Fibroblast of the conjunctiva (primary cell): Measurements from ENCODE around the gene GATAD2B.
A peak's percentile ranks its signal among the peaks of the same experiment; 100 is the strongest.
"Not testable (repeated sequence)": the region's sequence is repeated elsewhere in the genome, so short reads cannot be mapped to it uniquely, and the experiment has no call there.

Experiments used
- DNase-seq: peaks from one replicate; pipeline ENCODE4 v3.0.0-alpha.2; 2010; ENCODE audit warnings: low read depth

The GATAD2B gene

GRCh38 chr1:153888533-153888932, 34.2 kb downstream of the GATAD2B start:
- DNase-seq = no peak

DNA sequence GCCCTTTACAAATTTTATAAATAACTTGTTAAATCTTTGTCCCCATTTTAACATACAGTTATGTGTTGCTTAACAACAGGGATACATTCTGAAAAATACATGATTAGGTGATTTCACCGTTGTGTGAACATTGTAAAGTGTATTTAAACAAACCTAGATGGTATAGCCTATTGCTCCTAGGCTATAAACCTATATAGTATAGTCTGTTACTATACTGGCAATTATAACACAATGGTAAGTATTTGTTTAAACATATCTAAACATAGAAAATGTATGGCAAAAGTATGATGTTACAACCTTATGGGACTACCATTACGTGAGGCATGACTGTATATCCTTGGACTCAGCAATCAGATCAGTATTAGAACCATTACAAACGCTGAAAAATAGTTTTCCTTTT, 36.6 kb downstream of the GATAD2B start:
- DNase-seq = no peak

- DNase-seq = no peak
Measured at GRCh38 chr1:153883223-153883622, 39.5 kb downstream of the GATAD2B start.

DNA sequence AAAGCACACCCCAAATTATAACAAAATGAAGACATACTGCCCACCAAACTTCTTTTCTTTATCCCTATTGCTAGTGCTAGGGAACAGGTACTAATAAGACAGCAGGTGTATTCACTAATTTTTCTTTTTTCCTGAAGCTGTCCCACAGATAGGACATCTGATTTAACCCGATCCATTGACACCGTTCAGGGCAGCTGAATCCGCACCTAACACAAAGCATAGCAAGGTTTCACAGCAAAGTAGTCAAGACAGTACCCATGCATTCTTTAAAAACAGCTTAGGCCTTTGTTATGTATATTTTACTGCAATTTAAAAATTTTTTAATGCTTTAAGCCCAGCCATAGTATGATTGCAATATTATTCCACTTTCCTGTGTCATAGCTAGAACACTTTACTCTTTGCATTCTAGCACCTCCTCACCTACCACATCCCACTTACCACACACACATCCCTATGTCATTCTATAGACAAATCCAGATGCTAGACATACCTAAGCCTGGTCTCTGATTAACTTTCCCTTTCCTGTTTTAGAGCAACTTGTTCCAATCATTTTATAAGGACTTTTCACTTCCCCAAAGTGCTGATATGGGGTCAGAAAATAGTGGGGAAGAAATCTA, 40.4 kb downstream of the GATAD2B start:
- DNase-seq = no peak

DNA sequence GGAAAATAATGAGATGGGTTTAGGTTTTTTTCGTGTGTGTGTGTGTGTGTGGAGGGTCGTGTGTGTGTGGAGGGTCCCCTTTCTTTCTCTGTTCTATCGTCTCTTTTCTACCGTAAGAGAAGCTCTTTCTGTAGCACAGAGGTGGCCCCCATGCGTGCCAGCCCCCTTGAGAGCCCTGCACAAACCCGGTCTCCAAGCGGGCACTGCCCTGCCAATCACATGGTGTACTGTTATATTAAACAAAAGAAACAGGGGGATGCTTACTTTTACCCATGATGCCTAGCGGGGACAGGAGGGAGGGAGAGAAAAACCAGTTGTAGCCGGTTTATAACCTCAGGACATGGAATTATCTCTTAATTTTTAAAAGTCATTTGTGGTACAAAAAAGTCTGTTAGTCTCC, 41.0 kb downstream of the GATAD2B start:
- DNase-seq = peak; percentile 23

GRCh38 chr1:153880962-153881361, 41.8 kb downstream of the GATAD2B start:
- DNase-seq = peak; percentile 86

GRCh38 chr1:153880024-153880423, 42.7 kb downstream of the GATAD2B start:
- no peak for DNase-seq

- no peak for DNase-seq
Measured at GRCh38 chr1:153877112-153877511, 45.7 kb downstream of the GATAD2B start.

- no peak for DNase-seq
Measured at GRCh38 chr1:153872934-153873333, 49.8 kb downstream of the GATAD2B start.

- DNase-seq = no peak
Measured at GRCh38 chr1:153872331-153872730, 50.4 kb downstream of the GATAD2B start.

DNA sequence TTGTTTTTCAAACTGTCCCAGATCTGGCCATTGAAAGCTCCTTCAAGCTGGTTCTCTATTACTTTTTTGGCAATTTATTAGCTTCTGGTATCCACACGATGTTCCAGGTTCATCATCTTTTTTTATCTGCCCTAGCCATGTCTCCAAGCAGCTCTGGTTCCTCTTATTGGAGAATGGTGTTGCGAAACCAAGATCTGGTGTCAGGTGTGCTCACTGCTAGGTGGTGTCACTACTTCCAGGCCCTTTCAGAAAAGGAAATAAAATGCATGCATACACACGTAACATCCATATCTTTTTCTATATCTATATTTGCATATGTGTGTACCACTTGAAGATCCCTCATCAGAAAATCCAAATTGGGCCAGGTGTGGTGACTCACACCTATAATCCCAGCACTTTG, 53.3 kb downstream of the GATAD2B start:
- no peak for DNase-seq

GRCh38 chr1:153866045-153866850, 56.5 kb downstream of the GATAD2B start:
- DNase-seq = peak; percentile 36

- DNase-seq = no peak
Measured at GRCh38 chr1:153860285-153860684, 62.5 kb downstream of the GATAD2B start.

- DNase-seq = no peak
Measured at GRCh38 chr1:153857505-153857904, 65.3 kb downstream of the GATAD2B start.

- DNase-seq = no peak
Measured at GRCh38 chr1:153856763-153857162, 66.0 kb downstream of the GATAD2B start.

- no peak for DNase-seq
Measured at GRCh38 chr1:153852170-153852569, 70.6 kb downstream of the GATAD2B start.

DNA sequence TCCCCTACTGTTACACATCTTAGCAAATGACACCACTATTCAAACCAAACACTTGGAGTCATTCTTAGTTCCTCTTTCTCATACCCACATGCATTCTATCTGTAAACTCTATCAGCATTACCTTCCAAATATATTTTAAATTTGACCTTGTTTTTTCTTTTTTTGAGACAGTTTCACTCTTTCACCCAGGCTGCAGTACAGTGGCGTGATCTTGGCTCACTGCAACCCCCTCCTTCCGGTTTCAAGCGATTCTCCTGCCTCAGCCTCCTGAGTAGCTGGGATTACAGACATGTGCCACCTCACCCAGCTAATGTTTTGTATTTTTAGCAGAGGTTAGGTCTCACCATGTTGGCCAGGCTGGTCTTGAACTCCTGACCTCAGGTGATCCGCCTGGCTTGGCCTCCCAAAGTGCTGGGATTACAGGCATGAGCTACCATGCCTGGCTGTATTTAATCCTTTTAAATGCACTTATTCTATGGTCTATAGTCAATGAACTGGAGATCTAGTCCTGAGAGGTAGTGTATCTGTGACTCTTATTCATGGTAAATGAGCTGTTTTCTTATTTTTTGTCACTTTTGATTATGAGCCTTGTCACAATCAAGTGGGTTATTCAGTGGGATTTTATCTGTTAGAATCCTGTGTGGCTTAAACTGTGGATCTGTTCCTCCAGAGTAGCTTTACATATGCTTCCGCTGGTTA, 73.1 kb downstream of the GATAD2B start:
- DNase-seq = no peak

DNA sequence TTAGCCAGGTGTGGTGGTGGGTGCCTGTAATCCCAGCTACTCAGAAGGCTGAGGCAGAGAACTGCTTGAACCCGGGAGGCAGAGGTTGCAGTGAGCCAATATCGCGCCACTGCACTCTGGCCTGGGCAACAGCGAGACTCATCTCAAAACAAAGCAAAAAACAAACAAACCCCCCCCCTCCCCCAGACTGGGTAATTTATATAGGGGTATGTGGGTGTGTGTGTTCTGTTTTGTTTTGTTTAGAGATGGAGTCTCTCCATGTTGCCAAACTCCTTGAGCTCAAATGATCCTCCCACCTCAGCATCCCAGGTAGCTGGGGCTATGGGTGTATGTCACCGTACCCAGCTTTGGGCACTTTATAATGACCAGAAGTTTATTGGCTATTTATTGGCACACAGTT, 74.0 kb downstream of the GATAD2B start:
- DNase-seq = no peak

- no peak for DNase-seq
Measured at GRCh38 chr1:153845158-153845557, 77.6 kb downstream of the GATAD2B start.

DNA sequence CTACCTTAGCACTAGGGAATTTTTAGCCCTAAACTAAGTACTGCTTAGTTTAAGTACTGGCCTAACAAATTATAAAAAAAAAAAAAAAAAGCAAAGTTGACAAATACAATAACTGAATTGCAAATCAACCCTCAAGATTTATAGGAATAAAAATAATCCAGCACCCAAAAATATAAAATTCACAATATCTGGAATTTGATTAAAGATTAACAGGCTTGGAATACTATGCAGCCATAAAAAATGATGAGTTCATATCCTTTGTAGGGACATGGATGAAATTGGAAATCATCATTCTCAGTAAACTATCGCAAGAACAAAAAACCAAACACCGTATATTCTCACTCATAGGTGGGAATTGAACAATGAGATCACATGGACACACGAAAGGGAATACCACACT, 78.4 kb downstream of the GATAD2B start:
- DNase-seq = not testable (repeated sequence)

- DNase-seq = no peak
Measured at GRCh38 chr1:153842006-153842471, 80.7 kb downstream of the GATAD2B start.

DNA sequence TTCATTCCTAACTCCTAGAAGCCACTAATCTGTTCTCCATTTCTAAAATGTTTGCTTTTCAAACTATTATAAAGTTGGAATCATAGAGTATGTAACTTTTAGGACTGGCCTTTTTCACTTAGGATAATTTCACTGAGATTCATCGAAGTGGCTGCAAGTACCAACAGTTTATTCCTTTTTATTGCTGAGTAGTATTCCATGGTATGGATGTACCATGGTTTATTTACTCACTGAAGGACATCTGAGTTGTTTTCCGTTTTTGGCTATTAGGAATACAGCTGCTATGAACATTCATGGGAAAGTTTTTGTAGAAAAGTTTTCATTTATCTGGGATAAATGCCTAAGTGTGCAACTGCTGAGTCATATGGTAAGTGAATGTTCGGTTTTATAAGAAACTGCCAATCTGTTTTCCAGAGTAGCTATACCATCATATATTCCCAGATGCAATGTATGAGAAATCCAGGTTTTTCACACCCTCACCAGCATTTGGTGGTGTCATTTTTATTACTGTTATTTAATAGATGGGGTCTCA, 81.2 kb downstream of the GATAD2B start:
- no peak for DNase-seq

DNA sequence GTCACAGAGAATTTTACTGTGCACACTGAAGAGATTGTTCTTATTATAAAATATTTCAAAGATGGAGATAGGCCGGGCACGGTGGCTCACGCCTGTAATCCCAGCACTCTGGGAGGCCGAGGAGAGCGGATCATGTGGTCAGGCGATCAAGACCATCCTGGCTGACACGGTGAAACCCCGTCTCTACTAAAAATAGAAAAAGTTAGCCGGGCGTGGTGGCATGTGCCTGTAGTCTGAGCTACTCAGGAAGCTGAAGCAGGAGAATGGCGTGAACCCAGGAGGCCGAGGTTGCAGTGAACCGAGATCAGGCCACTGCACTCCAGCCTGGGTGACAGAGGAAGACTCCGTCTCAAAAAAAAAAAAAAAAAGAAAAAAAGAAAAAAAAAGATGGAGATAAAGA, 82.0 kb downstream of the GATAD2B start:
- DNase-seq = not testable (repeated sequence)
